Mammary epithelial cell (primary cell): ENCODE results near the gene KLC3.

Experiments used
- CTCF ChIP-seq, 2 donors: IDR thresholded peaks in 1 of 2; conservative IDR thresholded peaks in 1 of 2; 2 replicates each; pipeline ENCODE4 v1.5.1; 2011 to 2012; ENCODE audit warnings: inconsistent platforms in 2 of 2, low read length in 2 of 2, mild to moderate bottlenecking in 2 of 2, control low read depth in 1 of 2, low read depth in 1 of 2; ENCODE audit not compliant: insufficient read depth in 1 of 2; ENCODE audit errors: extremely low read depth in 1 of 2
- EZH2 ChIP-seq: IDR thresholded peaks from 2 replicates; pipeline ENCODE4 v1.6.1; 2012; ENCODE audit warnings: low read length, inconsistent platforms, borderline replicate concordance

DNA sequence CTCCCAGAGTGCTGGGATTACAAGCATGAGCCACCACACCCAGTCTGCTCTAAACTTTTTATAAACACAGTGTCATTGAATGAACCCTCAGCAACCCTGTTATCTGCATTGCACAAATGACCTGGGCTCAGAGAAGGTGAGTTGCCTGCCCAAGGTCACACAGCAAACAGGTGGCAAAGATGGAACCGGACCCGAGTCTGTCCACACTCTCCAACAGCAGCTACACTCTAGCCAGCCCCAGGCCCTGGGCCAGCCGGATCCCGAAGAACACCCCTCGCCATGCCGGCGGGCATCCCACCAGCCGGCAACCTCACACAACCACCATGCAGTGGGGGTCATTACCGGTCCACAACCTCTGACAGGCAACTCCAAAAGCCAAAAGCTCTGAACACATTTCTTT is 15.4 kb downstream of the KLC3 start:
- no peak for TF ChIP-seq CTCF (conservative IDR thresholded peaks at IDR 0.05 in 1 of 2, IDR thresholded peaks at IDR 0.05 in 1 of 2; ENCODE audit: extremely low read depth in 1 of 2, insufficient read depth in 1 of 2, low read depth in 1 of 2, low read length in 2 of 2)
- no peak for TF ChIP-seq EZH2
